ENCODE results near the gene SLC5A10. TPM values are rescaled to one million over a fixed set of nuclear protein-coding genes. Genes with fewer than 3 reads are reported as not detected.

SLC5A10 gene
- polyA plus RNA-seq, 3 donors: 0.18 to 0.54 (median 0.42) TPM

Other genes with a start within 250 kb of the SLC5A10 start
- under 1 TPM; 0.58 to 0.94 (median 0.74) TPM for gene FBXW10, start 208.1 kb upstream of the SLC5A10 start, polyA plus RNA-seq (ENCODE audit: insufficient read length in 3 of 3)
- gene TVP23B, start 171.0 kb upstream of the SLC5A10 start, polyA plus RNA-seq (ENCODE audit: insufficient read length in 3 of 3): 10 to 100 TPM; 49.0 to 53.9 (median 53.6) TPM
- 10 to 100 TPM; 60.6 to 61.4 (median 61.2) TPM for gene PRPSAP2, start 94.0 kb upstream of the SLC5A10 start, polyA plus RNA-seq (ENCODE audit: insufficient read length in 3 of 3)
- 1 to 10 TPM; 5.8 to 7.1 (median 5.9) TPM for gene FAM83G, start 52.6 kb downstream of the SLC5A10 start, polyA plus RNA-seq (ENCODE audit: insufficient read length in 3 of 3)
- 1 to 10 TPM; 5.0 to 7.6 (median 5.7) TPM for gene GRAP, start 94.8 kb downstream of the SLC5A10 start, polyA plus RNA-seq (ENCODE audit: insufficient read length in 3 of 3)
- gene GRAPL, start 175.4 kb downstream of the SLC5A10 start, polyA plus RNA-seq (ENCODE audit: insufficient read length in 3 of 3): 1 to 10 TPM in 2 of 3 donors, under 1 TPM in 1; 1.00 to 3.2 (median 2.5) TPM

Measured in right renal cortex interstitium (tissue), 3 donors.